Stimulated activated CD4-positive, alpha-beta T cell treated with anti-CD3 and anti-CD28 coated beads, Interleukin-1b, Interleukin-23, amount 100 ng/mL, for 24 hours (primary cell): ENCODE results near the gene POGLUT2.

ENCODE experiments used
- DNase-seq, 4 experiments: peaks; one replicate each; pipeline ENCODE4 v3.0.0-alpha.2; 2020; ENCODE audit warnings: low read depth in 4 of 4, low spot score in 1 of 4

The POGLUT2 gene

DNA sequence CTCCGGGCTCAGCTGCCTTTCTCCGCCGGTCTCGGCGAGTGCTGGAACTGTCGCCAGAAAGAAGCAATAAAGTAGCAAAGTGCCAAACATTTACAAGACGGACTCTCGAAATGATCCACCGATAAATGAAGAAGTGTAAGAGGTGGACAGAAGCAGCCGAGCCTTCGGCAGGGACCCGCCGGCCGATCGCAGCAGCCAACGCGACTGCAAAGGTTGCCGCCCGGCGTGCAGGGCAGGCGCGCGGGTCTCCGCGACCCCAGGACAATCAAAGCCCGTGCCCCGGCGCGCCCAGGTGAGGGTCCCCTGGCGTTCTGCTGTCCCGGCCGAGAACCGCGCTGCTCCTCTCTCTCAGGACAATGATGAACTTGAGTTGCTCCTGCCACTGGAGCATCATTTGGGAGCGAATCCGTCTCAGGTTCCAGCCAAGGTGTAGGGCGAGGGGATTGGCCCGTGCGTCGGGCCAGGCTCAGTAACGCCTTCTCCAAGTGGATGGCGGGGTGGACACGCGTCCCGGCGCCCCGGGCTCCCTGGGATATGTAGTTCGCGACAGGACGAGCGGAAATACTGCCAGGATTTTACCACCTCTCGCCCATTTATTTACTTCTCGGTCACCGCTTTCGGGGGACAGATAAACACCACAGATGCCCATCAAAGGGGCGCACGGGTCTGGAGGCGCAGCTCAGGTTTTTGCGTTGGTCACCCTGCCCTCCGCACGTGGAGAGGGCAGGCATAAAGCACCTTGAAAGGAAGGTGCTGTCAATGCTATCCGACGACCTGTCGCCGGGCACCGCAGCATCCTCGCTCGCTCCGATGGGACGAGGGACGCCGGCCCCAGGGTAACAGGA lies at the start of gene POGLUT2, which contains the start of gene BIVM:
POGLUT2 (minus strand) TSS at position 396 of the 845 bp plus-strand sequence; CDS start at position 90, 306 bp downstream.
BIVM (plus strand) TSS at position 539 of the 845 bp plus-strand sequence. CDS start 8,149 bp downstream, outside the sequence.
- peak; percentile 45 to 77 (median 59) for DNase-seq

GRCh38 chr13:102847272-102848234 lies 48.8 kb upstream of the POGLUT2 start:
- no peak for DNase-seq

DNA sequence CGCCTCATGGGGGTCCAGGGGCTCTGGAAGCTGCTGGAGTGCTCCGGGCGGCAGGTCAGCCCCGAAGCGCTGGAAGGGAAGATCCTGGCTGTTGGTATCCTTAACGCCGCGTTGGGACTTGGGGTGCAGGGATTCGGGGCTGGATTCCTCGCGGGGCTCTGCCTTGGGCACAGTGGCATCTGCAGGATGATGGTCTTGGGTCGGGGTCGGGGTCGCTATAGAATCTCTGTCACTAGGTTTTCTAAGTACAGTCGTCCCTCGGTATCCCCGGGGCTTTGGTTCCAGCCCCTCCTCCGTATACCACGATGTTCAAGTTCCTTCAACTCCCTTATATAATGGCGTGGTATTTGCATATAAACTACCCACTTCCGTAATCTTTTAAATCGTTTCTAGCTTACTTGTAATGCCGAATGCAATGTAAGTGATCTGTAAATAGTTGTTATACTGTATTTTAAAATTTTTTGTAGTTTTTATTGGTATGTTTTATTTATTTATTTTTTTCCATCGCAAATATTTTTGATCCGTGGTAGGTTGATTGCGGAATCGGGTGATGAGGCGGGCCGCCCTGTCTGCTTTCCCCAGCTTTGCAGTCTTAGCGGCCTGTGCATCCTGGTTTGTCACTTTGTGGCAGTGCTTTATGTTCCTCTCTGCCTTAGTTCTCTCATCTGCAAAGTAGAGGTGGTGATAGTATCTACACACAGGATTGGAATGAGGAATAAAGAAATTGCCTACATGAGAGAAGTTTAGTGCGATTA lies 47.7 kb upstream of the POGLUT2 start:
- DNase-seq: peak in 2 of 4 experiments; percentile 29 to 32

- DNase-seq: peak; percentile 90 to 94 (median 92)
Measured at GRCh38 chr13:102845630-102846260, 47.0 kb upstream of the POGLUT2 start, which contains the start of gene ERCC5. TSS of gene ERCC5 (plus strand) at chr13:102846032. CDS start at chr13:102846267, 235 bp downstream.

DNA sequence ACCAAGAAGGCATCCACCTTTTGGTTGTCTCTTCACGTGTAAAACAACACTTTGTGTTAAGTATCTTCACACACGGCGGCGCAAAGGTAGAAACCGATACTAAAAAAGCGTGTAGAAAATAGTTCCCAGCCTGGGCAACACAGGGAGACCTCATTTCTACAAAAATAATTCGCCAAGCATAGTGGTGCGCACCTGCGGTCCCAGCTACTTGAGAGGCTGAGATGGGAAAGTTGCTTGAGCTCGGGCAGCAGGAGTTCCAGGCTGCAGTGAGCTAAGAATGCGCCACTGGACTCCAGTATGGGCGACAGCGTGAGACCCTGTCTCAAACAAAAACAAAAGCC lies 46.5 kb upstream of the POGLUT2 start:
- no peak for DNase-seq

GRCh38 chr13:102839462-102839861 lies 40.7 kb upstream of the POGLUT2 start:
- DNase-seq: no peak

- DNase-seq: no peak
Measured at GRCh38 chr13:102838982-102839381, 40.2 kb upstream of the POGLUT2 start.

DNA sequence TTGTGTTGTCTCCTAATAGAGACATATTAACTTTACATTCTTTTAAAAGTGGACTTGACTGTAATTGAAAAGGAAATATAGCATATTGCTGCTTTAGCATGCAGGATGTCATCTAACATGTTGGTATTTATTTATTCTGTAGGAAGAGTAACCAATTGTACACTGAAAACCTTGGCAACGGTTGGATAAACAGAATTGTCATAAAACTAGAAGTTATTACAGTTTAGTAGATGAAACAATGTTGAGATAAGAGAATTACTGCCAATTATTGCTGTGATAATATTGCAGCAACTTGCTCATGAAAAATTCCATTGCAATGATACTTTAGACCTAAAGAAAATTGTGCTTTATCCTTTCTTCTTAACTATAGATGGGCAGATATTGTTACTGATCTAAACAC lies 39.5 kb upstream of the POGLUT2 start:
- DNase-seq: no peak

DNA sequence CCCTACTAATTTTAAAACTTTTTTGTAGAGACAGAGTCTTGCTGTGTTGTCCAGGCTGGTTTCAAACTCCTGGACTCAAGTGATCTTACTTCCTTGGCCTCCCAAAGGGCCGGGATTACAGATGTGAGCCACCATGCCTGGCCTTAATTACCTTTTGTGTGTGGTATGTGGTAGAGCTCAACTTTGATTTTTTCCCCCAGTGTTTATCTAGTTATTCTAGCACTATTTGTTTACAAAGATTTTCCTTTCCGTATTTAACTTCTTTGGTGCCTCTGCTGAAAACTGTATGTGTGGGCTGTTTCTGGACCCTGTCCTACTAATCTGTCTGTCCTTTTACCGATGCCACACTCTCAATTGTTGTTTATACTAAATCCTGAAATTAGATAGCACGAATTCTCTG lies 37.7 kb upstream of the POGLUT2 start:
- no peak for DNase-seq

DNA sequence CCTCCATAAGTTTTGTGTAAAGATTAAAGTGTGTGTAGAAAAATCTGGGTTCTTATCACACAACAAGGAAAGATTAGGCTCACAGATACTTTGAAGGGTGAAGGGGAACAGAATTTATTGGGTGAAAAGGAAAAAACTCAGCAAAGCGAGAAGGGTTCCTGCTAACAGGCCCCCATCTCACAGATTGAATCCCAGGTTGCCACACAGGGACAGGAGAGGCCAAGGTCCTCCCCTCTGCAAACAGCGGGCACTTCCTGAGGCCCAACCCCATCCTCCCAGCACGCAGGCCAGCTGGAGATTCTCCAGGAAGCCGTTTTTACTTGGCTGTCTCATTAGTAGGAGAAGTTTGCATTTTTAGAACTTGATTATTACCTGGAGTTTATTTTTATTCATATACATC lies 31.9 kb upstream of the POGLUT2 start:
- DNase-seq: no peak

GRCh38 chr13:102825921-102826706 lies 27.3 kb upstream of the POGLUT2 start:
- no peak for DNase-seq

- no peak for DNase-seq
Measured at GRCh38 chr13:102825400-102825799, 26.6 kb upstream of the POGLUT2 start.

- DNase-seq: no peak
Measured at GRCh38 chr13:102817907-102818306, 19.1 kb upstream of the POGLUT2 start.

GRCh38 chr13:102817241-102817640 lies 18.5 kb upstream of the POGLUT2 start:
- DNase-seq: no peak

GRCh38 chr13:102816708-102817107 lies 17.9 kb upstream of the POGLUT2 start:
- DNase-seq: no peak

GRCh38 chr13:102815788-102816187 lies 17.0 kb upstream of the POGLUT2 start:
- DNase-seq: no peak

DNA sequence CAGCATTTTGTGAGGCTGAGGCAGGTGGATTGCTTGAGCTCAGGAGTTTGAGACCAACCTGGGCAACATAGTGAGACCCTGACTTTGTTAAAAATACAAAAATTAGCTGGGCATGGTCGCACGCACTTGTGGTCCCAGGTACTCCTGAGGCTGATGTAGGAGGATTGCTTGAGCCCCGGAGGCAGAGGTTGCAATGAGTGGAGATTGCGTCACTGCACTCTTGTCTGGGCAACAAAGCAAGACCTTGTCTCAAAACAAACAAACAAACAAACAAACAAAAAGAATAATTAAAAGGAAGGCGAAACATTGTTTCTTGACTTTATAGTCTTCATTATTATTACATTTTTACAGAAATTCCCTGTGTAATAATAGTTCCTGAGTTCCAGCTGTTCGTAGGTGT lies 16.0 kb upstream of the POGLUT2 start:
- no peak for DNase-seq

- DNase-seq: no peak
Measured at GRCh38 chr13:102814025-102814607, 15.3 kb upstream of the POGLUT2 start.

- DNase-seq: no peak
Measured at GRCh38 chr13:102812611-102813287, 14.0 kb upstream of the POGLUT2 start.
